HG03097 (cell line): Measurements from ENCODE around the gene ALPL.

Experiments used
- ATAC-seq: cut with Tn5 transposase; IDR thresholded peaks from one replicate; pipeline ENCODE4 v1.9.1; 2021; ENCODE audit not compliant: unreplicated experiment, low FRiP score

Gene ALPL

DNA sequence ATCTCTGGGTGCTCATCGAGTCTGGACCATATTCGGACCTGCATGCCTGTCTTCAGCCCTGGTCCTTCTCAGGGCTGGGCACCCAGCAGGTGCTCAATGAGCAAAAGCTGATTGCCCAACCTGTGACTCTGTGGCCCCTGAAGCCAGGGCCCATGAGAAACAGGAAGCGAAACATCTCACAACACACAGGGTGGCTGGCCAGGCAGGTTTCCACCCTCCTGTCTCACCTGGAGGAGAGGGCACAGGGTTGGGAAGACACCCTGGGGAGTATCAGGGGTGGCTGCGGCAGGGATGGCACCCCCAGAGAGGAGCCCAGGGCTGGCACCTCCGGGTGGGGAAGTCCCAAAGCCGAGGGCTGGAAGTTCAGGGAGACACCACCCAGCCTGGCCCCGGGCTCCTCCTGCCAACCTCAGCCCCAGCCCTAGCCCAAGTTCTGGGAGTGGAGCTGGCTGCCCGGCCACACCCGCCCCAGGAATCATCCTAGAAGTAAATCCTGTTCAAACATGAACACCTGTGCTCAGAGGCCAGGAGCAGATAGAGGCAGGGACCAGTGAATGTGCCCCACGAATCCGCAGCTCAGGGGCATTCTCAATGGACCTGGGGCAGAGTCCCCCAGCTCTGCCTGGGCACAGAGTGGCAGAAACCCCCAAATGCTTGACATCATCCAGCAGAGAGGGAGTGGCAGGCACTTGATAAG, 105.3 kb downstream of the ALPL start:
- ATAC-seq: no peak

DNA sequence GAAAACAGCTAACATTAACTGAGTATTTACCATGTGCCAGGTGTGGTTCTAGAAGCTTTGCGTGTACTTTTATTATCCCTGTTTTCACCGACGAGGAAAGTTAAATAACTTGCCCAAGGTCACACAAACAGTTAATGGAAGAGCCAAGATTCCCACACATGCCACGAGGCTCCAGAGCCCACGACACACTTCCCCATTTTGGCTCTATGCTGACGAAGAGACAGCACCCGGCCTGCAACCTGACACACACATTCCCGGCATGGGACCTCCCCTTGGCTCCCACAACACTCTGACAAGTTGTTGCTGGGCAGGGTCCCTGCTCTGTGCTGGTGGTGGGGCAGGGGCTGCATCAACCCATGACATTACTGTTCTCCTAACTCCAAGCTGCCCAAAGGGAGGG, 107.1 kb downstream of the ALPL start:
- ATAC-seq: no peak

DNA sequence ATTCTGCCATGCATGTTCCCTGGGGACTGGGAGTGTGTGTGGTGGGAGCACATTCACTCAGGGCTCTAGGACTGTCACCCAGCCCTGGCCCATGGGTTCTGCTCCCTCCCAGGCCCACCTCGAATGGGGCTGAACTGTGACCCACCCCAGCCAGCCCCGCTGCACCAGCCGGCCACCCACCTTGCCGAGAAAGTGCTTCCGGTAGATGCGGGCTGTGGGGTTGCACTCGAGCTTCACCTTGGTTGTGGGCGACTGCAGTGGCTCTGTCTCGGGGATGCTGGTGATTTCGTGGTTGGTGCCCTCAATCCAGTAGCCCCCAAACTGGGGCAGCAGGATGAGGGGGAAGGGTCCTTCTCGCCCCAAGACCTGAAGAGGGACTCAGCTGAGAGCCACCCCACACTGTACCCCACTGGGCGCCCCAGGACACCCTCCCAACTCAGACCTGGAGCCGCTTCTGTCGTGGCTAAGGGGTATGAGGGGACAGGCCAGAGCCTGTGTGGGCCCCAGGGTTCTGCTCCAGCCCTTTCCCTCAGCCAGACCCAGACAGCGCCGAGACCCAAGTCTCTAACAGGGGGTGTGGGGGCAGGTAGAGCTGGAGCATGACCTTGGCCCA, 108.0 kb downstream of the ALPL start:
- no peak for ATAC-seq

DNA sequence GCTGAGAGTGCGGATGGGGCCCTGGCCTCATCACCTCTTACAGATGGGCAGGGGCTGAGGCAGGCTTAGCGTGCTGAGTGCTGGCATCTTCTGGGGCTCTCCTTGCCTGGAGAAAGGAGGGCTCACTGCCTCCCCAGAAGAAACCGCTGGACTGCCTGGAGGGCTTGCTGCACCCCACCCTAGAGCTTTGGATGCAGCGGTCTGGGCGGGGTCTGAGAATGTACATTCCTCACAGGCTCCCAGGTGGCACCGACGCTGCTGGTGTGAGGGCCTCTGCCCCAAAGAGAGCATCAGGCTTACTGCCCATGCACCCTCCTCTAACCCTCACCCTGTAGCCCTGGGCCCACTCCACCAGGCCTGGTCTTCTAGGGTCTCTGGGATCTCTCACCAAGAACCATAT, 108.8 kb downstream of the ALPL start:
- no peak for ATAC-seq

DNA sequence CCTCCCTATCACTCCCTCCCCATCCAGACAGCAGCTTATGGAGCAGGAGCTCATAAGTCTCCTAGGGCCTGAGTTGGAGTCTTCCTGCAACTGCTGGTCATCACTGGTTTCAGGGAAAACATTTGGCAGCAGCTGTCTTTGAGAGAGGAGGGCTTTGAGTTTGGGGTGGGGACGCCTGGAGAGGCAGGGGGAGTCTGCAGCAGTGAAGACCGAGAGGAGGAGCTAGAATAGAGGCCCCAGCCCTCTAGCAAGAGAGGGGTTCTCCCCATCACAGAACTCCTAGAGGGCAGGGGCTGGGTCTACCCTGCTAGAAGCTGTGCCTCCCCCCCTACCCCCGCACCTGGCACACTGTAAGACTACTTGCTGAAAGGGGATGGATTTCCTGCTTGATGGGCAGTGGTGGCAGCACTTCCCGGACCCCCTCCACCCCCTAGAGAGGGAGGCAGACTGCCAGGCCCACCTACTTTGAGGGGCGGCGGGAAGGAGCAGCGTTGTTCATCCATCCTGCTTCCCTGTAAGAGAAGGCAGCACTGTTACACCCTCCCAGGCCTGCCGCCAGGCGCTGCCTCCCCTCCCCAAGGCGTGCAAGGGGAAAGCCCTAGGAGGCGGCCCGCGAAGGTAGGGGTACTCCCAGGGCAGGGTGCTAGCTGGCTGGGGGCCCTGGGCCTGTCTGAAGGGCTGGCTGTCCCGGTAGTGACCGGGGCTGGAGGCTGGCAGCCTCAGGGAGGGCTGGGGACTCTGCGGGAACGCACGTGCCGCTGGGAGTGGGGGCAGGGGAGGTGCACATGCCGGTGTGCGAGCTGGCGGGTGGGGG, 109.5 kb downstream of the ALPL start:
- no peak for ATAC-seq

DNA sequence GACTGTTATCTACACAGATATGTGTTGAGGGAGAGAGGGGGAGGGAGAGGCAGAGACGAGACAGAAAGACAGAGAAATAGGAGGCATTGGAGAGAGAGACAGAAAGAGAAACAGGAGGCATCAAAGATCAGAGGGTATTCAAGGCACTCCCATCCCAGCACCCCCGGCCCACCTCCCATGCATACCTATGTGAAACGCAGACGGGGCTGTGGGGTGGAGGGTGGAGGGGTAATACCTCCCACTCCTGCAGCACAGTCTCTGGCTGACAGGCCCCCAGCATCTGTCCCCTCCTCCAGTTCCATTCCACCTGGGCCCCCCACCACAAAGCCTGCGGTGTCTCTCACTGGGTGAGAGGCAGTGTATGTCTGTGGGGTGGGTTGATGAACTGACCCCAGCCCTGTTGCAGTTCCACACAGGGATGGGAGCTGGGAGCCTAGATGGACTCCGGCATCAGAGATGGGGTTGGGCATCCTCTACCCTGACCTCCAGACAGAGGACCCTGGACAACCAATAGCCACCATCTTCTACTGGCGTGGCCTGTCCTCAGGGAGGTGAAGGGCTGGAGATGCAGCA, 110.2 kb downstream of the ALPL start:
- ATAC-seq: no peak

DNA sequence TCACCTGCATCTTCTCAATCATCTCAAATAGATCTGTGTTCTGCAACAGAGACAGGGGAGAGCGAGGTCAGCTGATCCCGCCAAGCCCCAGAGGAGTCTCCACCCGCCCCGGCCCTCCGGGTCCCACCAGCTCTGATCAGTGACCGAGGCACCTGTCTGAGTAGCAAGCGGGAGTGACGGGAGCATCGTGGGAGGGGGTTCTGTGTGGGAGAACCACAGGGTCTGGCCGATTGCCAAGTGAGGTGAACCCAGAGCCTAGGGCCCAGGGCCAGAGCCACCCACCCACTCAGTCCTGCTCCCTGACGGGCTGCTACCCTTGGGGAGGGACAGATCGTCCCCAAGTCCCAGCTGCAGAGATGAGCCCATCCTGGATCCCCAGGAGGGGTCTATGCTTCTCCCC, 110.8 kb downstream of the ALPL start:
- ATAC-seq: no peak

DNA sequence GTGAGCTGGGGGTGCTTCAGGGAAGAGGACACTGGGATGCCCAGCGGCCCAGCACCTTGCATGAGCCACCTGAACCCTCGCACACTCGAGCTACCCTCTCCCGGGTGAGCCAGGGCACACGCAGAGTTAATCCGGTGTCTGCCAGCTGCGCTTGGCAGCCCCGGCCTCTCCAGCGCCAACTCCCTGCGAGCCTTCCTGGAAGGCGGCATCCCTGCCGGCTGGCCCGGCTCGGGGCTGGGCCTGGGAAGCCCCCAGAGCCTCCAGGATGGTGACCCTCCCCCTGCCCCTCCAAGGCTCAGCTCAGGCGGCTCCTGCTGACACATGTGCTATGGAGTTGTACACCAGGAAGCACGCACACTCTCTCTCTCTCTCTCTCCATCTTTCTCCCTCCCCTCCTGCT, 111.3 kb downstream of the ALPL start:
- no peak for ATAC-seq

DNA sequence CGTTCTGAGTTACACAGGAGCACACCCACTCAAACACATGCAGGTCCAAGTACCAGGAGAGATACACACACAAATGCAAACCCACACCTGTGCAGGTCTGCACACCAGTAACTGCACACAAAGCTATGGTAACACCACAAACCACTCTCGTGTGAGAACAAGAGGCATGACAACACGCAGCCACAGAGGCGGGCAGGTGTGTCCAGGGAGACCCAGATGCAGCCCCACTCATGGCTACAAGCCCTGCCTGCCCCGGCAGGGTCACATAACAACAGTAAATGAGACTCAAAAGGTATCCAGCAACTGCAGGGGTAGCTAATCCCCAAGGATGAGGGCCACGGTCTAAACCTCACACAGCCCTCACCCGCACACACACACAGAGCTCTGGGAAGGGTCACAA, 111.8 kb downstream of the ALPL start:
- ATAC-seq: no peak

DNA sequence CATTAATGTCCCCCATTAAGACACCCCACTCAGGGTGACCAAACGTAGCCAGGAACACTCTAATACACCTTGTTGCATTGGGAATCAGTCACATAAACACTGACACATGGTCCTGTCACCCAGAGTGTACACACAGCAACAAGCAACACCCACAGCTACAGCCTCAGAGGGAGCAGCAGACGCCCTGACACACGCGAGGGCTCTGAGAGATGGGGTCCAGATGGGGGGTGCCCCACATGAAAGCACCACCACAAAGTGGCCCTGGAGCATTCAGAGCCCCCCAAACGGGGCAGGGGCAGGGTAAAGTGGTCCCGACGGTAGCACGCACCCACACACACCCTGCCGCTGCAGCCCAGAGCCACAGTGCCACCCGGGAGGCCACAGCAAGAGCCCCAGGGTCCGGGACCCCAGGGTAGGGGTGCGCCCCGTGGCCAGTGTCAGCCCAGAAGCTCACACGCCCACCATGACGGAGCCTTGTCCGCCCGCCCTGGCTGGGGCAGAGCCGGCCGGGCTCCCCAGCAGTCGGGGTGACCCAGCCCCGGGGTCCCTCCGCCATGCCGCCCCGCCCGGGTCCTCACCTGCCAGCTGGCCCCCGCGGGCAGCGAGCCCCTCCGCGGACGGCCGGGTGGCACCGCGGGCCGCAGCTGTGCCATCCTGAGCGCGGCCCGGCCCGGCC, 112.7 kb downstream of the ALPL start:
- no peak for ATAC-seq

DNA sequence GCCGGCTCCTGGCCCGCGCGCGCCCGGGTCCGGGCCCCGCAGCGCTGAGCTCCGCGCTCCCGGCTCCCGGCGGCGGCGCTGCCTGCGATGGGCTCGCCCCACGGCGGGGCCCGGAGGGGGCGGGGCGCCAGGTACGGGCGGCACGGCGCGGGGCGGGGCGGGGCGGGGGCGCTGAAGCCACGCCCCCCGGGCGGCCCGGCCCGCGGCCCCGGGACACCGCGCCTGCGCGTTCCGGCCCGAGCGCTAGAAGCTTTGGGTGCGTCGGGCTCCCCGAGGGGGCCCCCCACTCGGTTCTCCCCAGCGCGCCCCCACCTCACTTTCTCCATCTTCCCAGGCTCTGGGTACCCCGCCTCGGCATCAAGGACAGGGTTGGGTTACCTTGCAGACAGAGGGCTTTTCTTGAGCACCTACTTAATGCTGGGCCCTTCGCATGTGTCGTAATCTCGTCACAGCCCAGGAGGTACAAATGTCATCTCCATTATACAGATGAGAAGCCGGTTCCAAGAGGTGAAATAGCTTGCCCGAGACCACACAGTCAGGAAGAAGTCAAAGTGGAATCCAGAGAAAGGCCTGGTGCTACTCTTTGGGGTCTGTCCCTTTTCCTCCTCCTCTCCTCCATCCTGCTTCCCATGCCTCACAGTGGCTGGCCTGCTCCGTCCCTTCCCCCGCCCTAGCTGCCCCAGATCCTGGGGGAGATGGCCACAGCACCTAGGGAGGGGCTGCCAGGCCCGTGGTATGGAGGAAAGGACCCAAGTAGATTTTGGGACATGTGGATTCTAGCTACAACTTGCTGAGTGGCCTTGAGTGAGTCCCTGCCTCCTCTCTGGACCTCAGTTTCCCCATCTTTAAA, 113.5 kb downstream of the ALPL start:
- ATAC-seq: no peak

DNA sequence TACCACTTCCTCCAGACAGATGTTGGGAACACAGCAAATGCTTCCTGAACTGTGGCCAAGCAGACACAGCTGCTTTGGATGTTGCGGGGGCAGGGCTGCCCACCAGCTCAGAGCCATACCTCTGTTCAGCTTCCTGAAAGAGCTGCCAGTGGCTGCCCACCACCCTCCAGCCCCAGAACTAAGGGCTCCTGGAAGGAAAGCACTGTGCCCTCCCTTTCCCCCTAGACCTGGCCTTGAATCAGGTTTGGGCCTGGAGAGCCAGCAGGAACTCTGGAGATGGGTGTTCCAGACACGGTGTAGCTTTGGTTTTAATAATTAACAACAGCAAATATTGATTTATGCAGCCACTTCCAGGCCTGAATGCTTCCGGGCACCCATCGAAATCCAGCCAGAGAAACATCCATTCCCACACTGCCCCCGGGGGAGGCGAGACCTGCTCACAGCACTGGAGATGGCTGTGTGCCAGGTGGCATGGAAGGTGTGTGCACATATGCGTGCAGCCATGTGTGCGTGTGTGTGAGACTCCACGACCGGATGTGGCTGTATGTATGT, 114.3 kb downstream of the ALPL start:
- ATAC-seq: no peak

DNA sequence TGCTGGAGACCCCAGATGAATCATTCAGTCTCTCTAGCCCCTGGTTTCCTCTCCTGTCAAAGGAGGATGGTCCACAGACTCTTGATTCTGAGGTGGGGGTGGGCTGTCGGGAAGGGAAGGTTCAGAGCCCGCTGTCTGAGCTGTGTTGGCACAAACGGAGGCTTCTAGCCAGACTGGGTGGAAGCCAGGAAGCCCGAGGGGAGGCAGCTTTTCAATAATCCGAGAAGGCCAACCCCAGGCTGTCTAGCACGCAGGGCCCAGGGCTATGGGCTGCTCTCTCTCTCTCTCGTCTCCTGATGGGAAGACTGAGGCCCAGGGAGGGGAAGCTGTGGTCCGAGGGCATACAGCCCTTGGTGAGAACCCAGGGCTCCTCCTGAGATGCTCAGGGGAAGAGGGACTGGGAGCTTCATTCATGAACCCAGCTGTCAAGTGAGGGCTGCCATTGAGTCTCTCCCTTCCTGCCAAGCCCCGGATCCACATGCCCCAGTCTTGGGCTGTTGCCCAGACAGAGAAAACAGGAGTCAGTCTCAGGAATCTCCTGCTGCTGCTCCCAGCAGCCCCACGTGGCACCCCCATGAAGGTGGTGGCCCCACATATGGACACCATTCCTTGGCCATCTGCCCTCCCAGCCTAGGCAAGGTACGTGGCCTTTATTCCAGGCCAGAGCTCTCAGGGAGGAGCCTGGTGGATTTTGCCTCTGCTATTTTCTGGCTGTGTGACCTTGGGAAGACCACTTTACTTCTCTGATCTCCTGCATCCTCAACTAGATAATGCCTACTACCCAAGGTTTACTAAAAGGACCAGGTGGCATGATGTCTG, 115.6 kb downstream of the ALPL start:
- ATAC-seq: no peak

DNA sequence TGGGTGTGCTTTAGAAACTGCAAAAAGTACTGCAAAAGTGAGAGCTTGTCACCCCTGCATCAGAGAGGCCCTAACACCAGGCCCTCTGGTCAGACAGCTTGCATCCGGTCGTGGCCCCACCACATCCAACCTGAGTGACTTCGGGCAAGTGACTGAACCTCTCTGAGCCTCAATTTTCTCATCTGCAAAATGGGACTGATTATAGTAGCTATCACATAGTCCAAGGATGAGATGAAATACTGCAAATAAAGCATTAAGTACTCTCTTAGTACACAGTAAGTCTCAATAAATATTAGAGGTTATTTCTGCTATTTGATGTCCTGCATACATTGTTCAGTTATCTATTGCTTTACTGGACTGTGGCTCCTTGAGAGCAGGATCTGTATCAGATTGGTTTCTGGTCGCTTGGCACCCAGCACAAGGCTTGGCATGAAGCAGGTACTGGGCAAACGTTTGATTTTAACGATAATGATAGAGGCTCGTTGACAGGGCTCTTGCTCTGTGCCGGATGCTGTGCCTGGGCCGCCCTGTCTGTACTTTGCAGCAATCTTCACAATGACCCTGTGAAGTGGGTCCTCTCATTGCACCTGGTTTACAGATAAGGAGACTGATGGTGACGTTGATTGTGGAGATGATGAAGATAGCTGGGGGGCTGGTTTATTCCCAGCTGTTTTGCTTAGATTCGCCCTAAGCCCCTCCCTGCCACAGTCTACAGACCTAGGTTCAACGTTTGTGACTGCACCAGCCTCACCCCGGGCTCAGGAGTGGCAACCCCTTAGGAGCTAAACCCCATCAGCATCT, 116.4 kb downstream of the ALPL start:
- no peak for ATAC-seq

DNA sequence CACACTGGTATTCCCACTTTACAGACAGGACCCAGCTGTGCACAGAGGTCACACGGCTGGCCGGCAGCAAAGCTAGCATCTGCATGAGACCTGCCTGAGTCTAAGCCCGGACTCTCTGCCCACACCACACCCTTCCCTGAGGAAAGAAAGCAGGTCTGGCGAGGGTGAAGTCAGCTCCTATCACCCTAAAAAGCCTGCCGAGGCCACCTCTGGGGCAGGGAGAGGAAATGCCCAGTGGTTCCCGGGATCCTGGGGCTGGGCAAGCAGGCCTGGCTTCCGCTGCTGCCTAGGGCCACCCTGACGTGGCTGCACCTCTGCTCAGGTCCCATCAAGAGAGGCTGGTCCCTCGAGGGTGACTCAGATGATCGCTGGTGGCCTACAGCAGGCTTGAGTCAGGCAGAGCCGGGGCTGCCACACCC, 117.7 kb downstream of the ALPL start:
- ATAC-seq: no peak
